ENCODE results near the gene SIGLEC11.

The SIGLEC11 gene

DNA sequence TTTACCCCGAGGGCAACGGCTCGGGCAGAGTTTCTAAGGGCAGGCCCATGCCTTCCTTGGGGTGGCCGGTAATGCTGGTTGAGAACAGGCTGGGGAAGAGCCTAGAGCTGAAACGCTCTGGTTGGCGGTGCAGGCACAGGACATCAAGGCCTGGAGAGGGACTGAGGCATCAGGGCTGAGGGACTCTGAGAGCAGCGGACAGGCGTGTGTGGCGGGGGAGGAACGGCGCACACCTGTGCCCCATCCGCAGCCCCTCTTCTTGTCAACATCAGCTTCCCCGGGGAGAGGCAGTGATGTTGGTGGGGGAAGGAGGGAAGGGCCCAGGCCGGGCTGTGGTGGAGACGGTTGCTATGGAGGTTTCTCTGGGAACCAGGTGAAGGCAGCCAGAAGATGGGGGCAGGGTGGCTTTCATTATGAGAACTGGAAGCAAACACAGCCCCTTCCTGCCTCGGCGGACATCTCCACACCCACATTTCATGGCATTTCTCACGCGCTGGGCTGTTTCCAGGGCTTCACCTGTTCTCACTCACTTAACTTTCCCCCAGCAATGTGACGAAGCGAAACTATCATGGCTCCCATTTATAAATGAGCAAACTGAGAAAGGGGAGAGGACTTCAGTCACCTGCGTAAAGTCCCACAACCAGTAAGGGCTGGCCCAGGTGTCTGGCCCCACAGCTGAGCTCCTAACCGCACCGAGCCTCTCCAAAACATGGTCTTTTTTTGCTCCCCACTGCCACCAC is 40.2 kb downstream of the SIGLEC11 start (continued):
- no peak for TF ChIP-seq PATZ1 (CRISPR knock-in tag; IDR thresholded peaks at IDR 0.05; ENCODE audit: borderline replicate concordance)
- TF ChIP-seq ZFP3 (CRISPR knock-in tag; IDR thresholded peaks at IDR 0.05): no peak
- TF ChIP-seq POU6F1 (CRISPR knock-in tag; IDR thresholded peaks at IDR 0.05; ENCODE audit: borderline replicate concordance, low read depth): no peak
- TF ChIP-seq, protein P1, sequence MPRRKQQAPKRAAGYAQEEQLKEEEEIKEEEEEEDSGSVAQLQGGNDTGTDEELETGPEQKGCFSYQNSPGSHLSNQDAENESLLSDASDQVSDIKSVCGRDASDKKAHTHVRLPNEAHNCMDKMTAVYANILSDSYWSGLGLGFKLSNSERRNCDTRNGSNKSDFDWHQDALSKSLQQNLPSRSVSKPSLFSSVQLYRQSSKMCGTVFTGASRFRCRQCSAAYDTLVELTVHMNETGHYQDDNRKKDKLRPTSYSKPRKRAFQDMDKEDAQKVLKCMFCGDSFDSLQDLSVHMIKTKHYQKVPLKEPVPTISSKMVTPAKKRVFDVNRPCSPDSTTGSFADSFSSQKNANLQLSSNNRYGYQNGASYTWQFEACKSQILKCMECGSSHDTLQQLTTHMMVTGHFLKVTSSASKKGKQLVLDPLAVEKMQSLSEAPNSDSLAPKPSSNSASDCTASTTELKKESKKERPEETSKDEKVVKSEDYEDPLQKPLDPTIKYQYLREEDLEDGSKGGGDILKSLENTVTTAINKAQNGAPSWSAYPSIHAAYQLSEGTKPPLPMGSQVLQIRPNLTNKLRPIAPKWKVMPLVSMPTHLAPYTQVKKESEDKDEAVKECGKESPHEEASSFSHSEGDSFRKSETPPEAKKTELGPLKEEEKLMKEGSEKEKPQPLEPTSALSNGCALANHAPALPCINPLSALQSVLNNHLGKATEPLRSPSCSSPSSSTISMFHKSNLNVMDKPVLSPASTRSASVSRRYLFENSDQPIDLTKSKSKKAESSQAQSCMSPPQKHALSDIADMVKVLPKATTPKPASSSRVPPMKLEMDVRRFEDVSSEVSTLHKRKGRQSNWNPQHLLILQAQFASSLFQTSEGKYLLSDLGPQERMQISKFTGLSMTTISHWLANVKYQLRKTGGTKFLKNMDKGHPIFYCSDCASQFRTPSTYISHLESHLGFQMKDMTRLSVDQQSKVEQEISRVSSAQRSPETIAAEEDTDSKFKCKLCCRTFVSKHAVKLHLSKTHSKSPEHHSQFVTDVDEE (CRISPR knock-in tag; IDR thresholded peaks at IDR 0.05): no peak

- TF ChIP-seq BACH2 (CRISPR knock-in tag; IDR thresholded peaks at IDR 0.05; ENCODE audit: borderline replicate concordance): no peak
- no peak for TF ChIP-seq ISL1 (CRISPR knock-in tag; IDR thresholded peaks at IDR 0.05)
- no peak for TF ChIP-seq TCF4 (CRISPR knock-in tag; IDR thresholded peaks at IDR 0.05; ENCODE audit: borderline replicate concordance)
- no peak for TF ChIP-seq ZNF8 (CRISPR knock-in tag; IDR thresholded peaks at IDR 0.05)
- no peak for TF ChIP-seq POU6F1 (CRISPR knock-in tag; IDR thresholded peaks at IDR 0.05; ENCODE audit: borderline replicate concordance, low read depth)
- no peak for TF ChIP-seq ZFP3 (CRISPR knock-in tag; IDR thresholded peaks at IDR 0.05)
- TF ChIP-seq GLIS3 (CRISPR knock-in tag; IDR thresholded peaks at IDR 0.05): no peak
- TF ChIP-seq ESRRG (CRISPR knock-in tag; IDR thresholded peaks at IDR 0.05): no peak
- TF ChIP-seq CSDC2 (CRISPR knock-in tag; IDR thresholded peaks at IDR 0.05): no peak
- TF ChIP-seq, protein P1 (CRISPR knock-in tag; IDR thresholded peaks at IDR 0.05): no peak
- no peak for TF ChIP-seq ZNF565 (CRISPR knock-in tag; conservative IDR thresholded peaks at IDR 0.05; ENCODE audit: low read depth)
- TF ChIP-seq PPARA (CRISPR knock-in tag; IDR thresholded peaks at IDR 0.05; ENCODE audit: borderline replicate concordance): no peak
- TF ChIP-seq ZFP30 (CRISPR knock-in tag; IDR thresholded peaks at IDR 0.05): no peak
- TF ChIP-seq ZNF70 (CRISPR knock-in tag; IDR thresholded peaks at IDR 0.05): no peak
- ATAC-seq: no peak
Measured at GRCh38 chr19:49918089-49918488, 42.9 kb downstream of the SIGLEC11 start.

- no peak for ATAC-seq
- TF ChIP-seq TCF4 (CRISPR knock-in tag; IDR thresholded peaks at IDR 0.05; ENCODE audit: borderline replicate concordance) (no peak), CSDC2 (CRISPR knock-in tag; IDR thresholded peaks at IDR 0.05) (no peak), ZC3H10 (CRISPR knock-in tag; IDR thresholded peaks at IDR 0.05) (no peak), SNAI2 (CRISPR knock-in tag; IDR thresholded peaks at IDR 0.05) (no peak), POU6F1 (CRISPR knock-in tag; IDR thresholded peaks at IDR 0.05; ENCODE audit: borderline replicate concordance, low read depth) (no peak), ISL1 (CRISPR knock-in tag; IDR thresholded peaks at IDR 0.05) (no peak), ZNF565 (CRISPR knock-in tag; conservative IDR thresholded peaks at IDR 0.05; ENCODE audit: low read depth) (no peak), ZFP3 (CRISPR knock-in tag; IDR thresholded peaks at IDR 0.05) (no peak), TOX (CRISPR knock-in tag; IDR thresholded peaks at IDR 0.05; ENCODE audit: borderline replicate concordance) (no peak), ESRRG (CRISPR knock-in tag; IDR thresholded peaks at IDR 0.05) (no peak), BACH2 (CRISPR knock-in tag; IDR thresholded peaks at IDR 0.05; ENCODE audit: borderline replicate concordance) (no peak), PATZ1 (CRISPR knock-in tag; IDR thresholded peaks at IDR 0.05; ENCODE audit: borderline replicate concordance) (no peak)
Measured at GRCh38 chr19:49916839-49917733, 43.9 kb downstream of the SIGLEC11 start.
